Activated naive CD4-positive, alpha-beta T cell treated with anti-CD3 and anti-CD28 coated beads, Interleukin-2, amount 50 U/mL, for 24 hours (primary cell): ENCODE measurements around the gene ASTL.
"Not testable (repeated sequence)": the region's sequence is repeated elsewhere in the genome, so short reads cannot be mapped to it uniquely, and the experiment has no call there.

ENCODE experiments used
- H3K27ac Mint-ChIP-seq: one replicate; pipeline ENCODE4 v1.8.0; 2021; ENCODE audit warnings: mild to moderate bottlenecking, mixed read lengths
- H3K27me3 Mint-ChIP-seq: one replicate; pipeline ENCODE4 v1.8.0; 2021; ENCODE audit warnings: mixed read lengths
- H3K36me3 Mint-ChIP-seq: one replicate; pipeline ENCODE4 v1.8.0; 2021; ENCODE audit warnings: mixed read lengths
- H3K4me1 Mint-ChIP-seq: one replicate; pipeline ENCODE4 v1.8.0; 2021; ENCODE audit warnings: mixed read lengths
- H3K4me3 Mint-ChIP-seq: one replicate; pipeline ENCODE4 v1.8.0; 2021; ENCODE audit warnings: mild to moderate bottlenecking, mixed read lengths
- H3K9me3 Mint-ChIP-seq: one replicate; pipeline ENCODE4 v1.8.0; 2021; ENCODE audit warnings: mixed read lengths

Gene ASTL

GRCh38 chr2:96143231-96143847, 5.0 kb upstream of the ASTL start:
- Mint-ChIP-seq H3K36me3 (peaks cover 19% of the 10 kb centered on the region), H3K27me3 (no peaks in the 10 kb centered on the region), H3K4me1 (peaks cover 43% of the 10 kb centered on the region), H3K9me3 (no peaks in the 10 kb centered on the region), H3K4me3 (peak overlapping the region; percentile 97), H3K27ac (peak overlapping the region; percentile 94)

GRCh38 chr2:96142217-96143113, 4.2 kb upstream of the ASTL start:
- Mint-ChIP-seq H3K4me1 (peaks cover 35% of the 10 kb centered on the region), H3K9me3 (no peaks in the 10 kb centered on the region), H3K27ac (peak overlapping the region; percentile 83), H3K27me3 (no peaks in the 10 kb centered on the region), H3K4me3 (peak overlapping the region; percentile 97), H3K36me3 (peaks cover 19% of the 10 kb centered on the region)

GRCh38 chr2:96141624-96141967, 3.3 kb upstream of the ASTL start:
- H3K27ac Mint-ChIP-seq: peak overlapping the region; percentile 83
- peaks cover 19% of the 10 kb centered on the region for H3K36me3 Mint-ChIP-seq
- H3K4me3 Mint-ChIP-seq: peak overlapping the region; percentile 97
- H3K4me1 Mint-ChIP-seq: peaks cover 26% of the 10 kb centered on the region
- H3K9me3 Mint-ChIP-seq, H3K27me3 Mint-ChIP-seq: not testable (repeated sequence)

GRCh38 chr2:96140941-96141623, 2.8 kb upstream of the ASTL start:
- Mint-ChIP-seq H3K4me3 (peak overlapping the region; percentile 97), H3K9me3 (no peaks in the 10 kb centered on the region)

GRCh38 chr2:96139181-96139758, 968 bp upstream of the ASTL start:
- peaks cover 17% of the 10 kb centered on the region for H3K36me3 Mint-ChIP-seq
- H3K27me3 Mint-ChIP-seq: no peaks in the 10 kb centered on the region
- H3K27ac Mint-ChIP-seq: no peak overlapping the region
- H3K4me3 Mint-ChIP-seq: no peak overlapping the region
- peaks cover 22% of the 10 kb centered on the region for H3K4me1 Mint-ChIP-seq
- no peaks in the 10 kb centered on the region for H3K9me3 Mint-ChIP-seq

More at GRCh38 chr2:96140941-96141623, 2.8 kb upstream of the ASTL start:
- H3K27me3 Mint-ChIP-seq: no peaks in the 10 kb centered on the region
- peaks cover 19% of the 10 kb centered on the region for H3K36me3 Mint-ChIP-seq
- H3K4me1 Mint-ChIP-seq: peaks cover 22% of the 10 kb centered on the region
- no peak overlapping the region for H3K27ac Mint-ChIP-seq

- Mint-ChIP-seq H3K27ac (no peak overlapping the region), H3K36me3 (peaks cover 6% of the 10 kb centered on the region), H3K4me1 (peaks cover 22% of the 10 kb centered on the region), H3K9me3 (no peaks in the 10 kb centered on the region), H3K4me3 (no peak overlapping the region), H3K27me3 (no peaks in the 10 kb centered on the region)
Observed at GRCh38 chr2:96137321-96138178, 752 bp downstream of the ASTL start.

- Mint-ChIP-seq H3K27ac (no peak overlapping the region), H3K4me1 (peaks cover 21% of the 10 kb centered on the region), H3K36me3 (no peaks in the 10 kb centered on the region), H3K4me3 (no peak overlapping the region), H3K27me3 (no peaks in the 10 kb centered on the region), H3K9me3 (no peaks in the 10 kb centered on the region)
Observed at GRCh38 chr2:96136129-96136720, 2.1 kb downstream of the ASTL start.

GRCh38 chr2:96135621-96136020, 2.7 kb downstream of the ASTL start:
- Mint-ChIP-seq H3K9me3 (no peaks in the 10 kb centered on the region), H3K27me3 (no peaks in the 10 kb centered on the region), H3K4me3 (no peak overlapping the region), H3K4me1 (peaks cover 27% of the 10 kb centered on the region), H3K36me3 (peaks cover 3% of the 10 kb centered on the region), H3K27ac (no peak overlapping the region)

- Mint-ChIP-seq H3K27ac (no peak overlapping the region), H3K4me3 (no peak overlapping the region), H3K4me1 (peaks cover 24% of the 10 kb centered on the region), H3K27me3 (no peaks in the 10 kb centered on the region), H3K9me3 (no peaks in the 10 kb centered on the region), H3K36me3 (peaks cover 3% of the 10 kb centered on the region)
Observed at GRCh38 chr2:96135171-96135570, 3.1 kb downstream of the ASTL start.

- Mint-ChIP-seq H3K36me3 (peaks cover 3% of the 10 kb centered on the region), H3K27me3 (no peaks in the 10 kb centered on the region), H3K9me3 (no peaks in the 10 kb centered on the region), H3K4me1 (peaks cover 23% of the 10 kb centered on the region), H3K4me3 (no peak overlapping the region), H3K27ac (no peak overlapping the region)
Observed at GRCh38 chr2:96134421-96134820, 3.9 kb downstream of the ASTL start.

- H3K4me1 Mint-ChIP-seq: peaks cover 14% of the 10 kb centered on the region
- H3K36me3 Mint-ChIP-seq: peaks cover 3% of the 10 kb centered on the region
- H3K9me3 Mint-ChIP-seq: no peaks in the 10 kb centered on the region
- H3K27ac Mint-ChIP-seq: no peak overlapping the region
- no peak overlapping the region for H3K4me3 Mint-ChIP-seq
- H3K27me3 Mint-ChIP-seq: no peaks in the 10 kb centered on the region
Observed at GRCh38 chr2:96131813-96132745, 6.2 kb downstream of the ASTL start.

GRCh38 chr2:96131152-96131812, 7.0 kb downstream of the ASTL start:
- Mint-ChIP-seq H3K4me3 (peak overlapping the region; percentile 19), H3K27me3 (no peaks in the 10 kb centered on the region), H3K4me1 (peaks cover 14% of the 10 kb centered on the region), H3K36me3 (peaks cover 8% of the 10 kb centered on the region), H3K9me3 (no peaks in the 10 kb centered on the region), H3K27ac (peak overlapping the region; percentile 85)

- no peak overlapping the region for H3K27ac Mint-ChIP-seq
- H3K4me3 Mint-ChIP-seq: no peak overlapping the region
- peaks cover 14% of the 10 kb centered on the region for H3K36me3 Mint-ChIP-seq
- no peaks in the 10 kb centered on the region for H3K9me3 Mint-ChIP-seq
- peaks cover 14% of the 10 kb centered on the region for H3K4me1 Mint-ChIP-seq
- H3K27me3 Mint-ChIP-seq: no peaks in the 10 kb centered on the region
Observed at GRCh38 chr2:96130483-96130882, 7.8 kb downstream of the ASTL start.
